H1 (cell line): ENCODE data around the gene ZNF490. TPM values are rescaled to one million over a fixed set of nuclear protein-coding genes. Genes with fewer than 3 reads are reported as not detected.

Experiments used
- CTCF ChIA-PET: fragments of 300-600 bp; sonication (Branson Sonifier 250); formaldehyde crosslinking; loops from one replicate; lab custom pipeline; 2021; ENCODE audit not compliant: partially characterized antibody; lab: Charles Lee
- POLR2A ChIA-PET: fragments of 300-600 bp; sonication (Branson Sonifier 250); formaldehyde crosslinking; loops from one replicate; lab custom pipeline; 2021; ENCODE audit warnings: inconsistent platforms; ENCODE audit not compliant: partially characterized antibody; lab: Charles Lee
- DNase-seq, 2 experiments: peaks; one replicate each; pipeline versions ENCODE4 v3.0.0 to v3.0.0-alpha.2; 2010 to 2022; ENCODE audit warnings: low spot score in 2 of 2, low read depth in 1 of 2, mixed read lengths in 1 of 2
- FAIRE-seq: peaks from 2 replicates; lab custom pipeline; 2011; peaks lifted over from hg19 to GRCh38; lab: Jason Lieb, UNC
- H2AFZ ChIP-seq: 2 replicates; pipeline ENCODE4 v1.8.1; 2012; ENCODE audit warnings: low read length, inconsistent platforms
- H2AK5ac ChIP-seq: 2 replicates; pipeline ENCODE4 v1.6.1; 2013; ENCODE audit warnings: low read depth, low read length
- H2BK120ac ChIP-seq: replicated peaks from 2 replicates; pipeline ENCODE3; 2013; ENCODE audit warnings: low read depth, low read length, inconsistent platforms
- H2BK12ac ChIP-seq: 2 replicates; pipeline ENCODE4 v1.6.1; 2013; ENCODE audit warnings: low read depth, low read length
- H2BK15ac ChIP-seq: 2 replicates; pipeline ENCODE4 v1.6.1; 2013; ENCODE audit warnings: low read length
- H2BK20ac ChIP-seq: 2 replicates; pipeline ENCODE4 v1.6.1; 2013; ENCODE audit warnings: low read length
- H2BK5ac ChIP-seq: 2 replicates; pipeline ENCODE4 v1.6.1; 2013; ENCODE audit warnings: low read depth, low read length
- H3K14ac ChIP-seq: 2 replicates; pipeline ENCODE4 v1.6.1; 2013; ENCODE audit warnings: inconsistent platforms; ENCODE audit not compliant: insufficient read length
- H3K18ac ChIP-seq: 2 replicates; pipeline ENCODE4 v1.6.1; 2013; ENCODE audit warnings: low read length; ENCODE audit errors: extremely low read depth
- H3K23ac ChIP-seq: 2 replicates; pipeline ENCODE4 v1.6.1; 2013; ENCODE audit warnings: inconsistent platforms; ENCODE audit not compliant: insufficient read length
- H3K23me2 ChIP-seq: 2 replicates; pipeline ENCODE4 v1.6.1; 2013; ENCODE audit warnings: low read depth, low read length
- H3K27ac ChIP-seq: 2 replicates; pipeline ENCODE4 v1.6.1; 2011; ENCODE audit warnings: low read depth, low read length, inconsistent platforms
- H3K27me3 ChIP-seq, 4 experiments: replicated peaks in 1 of 4; 1 replicate in 1 of 4; 2 replicates in 3 of 4; pipeline versions ENCODE4 v1.6.1 to v1.8.1; 2011 to 2013; ENCODE audit warnings: low read length in 3 of 4, mild to moderate bottlenecking in 3 of 4, inconsistent platforms in 2 of 4, mixed read lengths in 2 of 4, moderate library complexity in 1 of 4; ENCODE audit not compliant: control insufficient read depth in 3 of 4, insufficient read depth in 3 of 4; ENCODE audit errors: extremely low read depth in 1 of 4
- H3K36me3 ChIP-seq, 4 experiments: 2 replicates each; pipeline versions ENCODE4 v1.6.1 to v1.8.1; 2011 to 2013; ENCODE audit warnings: mild to moderate bottlenecking in 4 of 4, low read length in 3 of 4, moderate library complexity in 2 of 4, control low read depth in 1 of 4, inconsistent platforms in 1 of 4; ENCODE audit not compliant: insufficient read depth in 4 of 4, control insufficient read depth in 2 of 4
- H3K4ac ChIP-seq: replicated peaks from 2 replicates; pipeline ENCODE3; 2013; ENCODE audit warnings: low read length, low read depth, mixed read lengths, inconsistent platforms; ENCODE audit not compliant: insufficient read length
- H3K4me1 ChIP-seq, 4 experiments: replicated peaks in 1 of 4; 1 replicate in 1 of 4; 2 replicates in 3 of 4; pipeline versions ENCODE4 v1.6.1 to v1.8.1; 2011 to 2013; ENCODE audit warnings: low read length in 3 of 4, inconsistent platforms in 2 of 4, mixed read lengths in 1 of 4; ENCODE audit not compliant: insufficient read depth in 4 of 4, control insufficient read depth in 3 of 4
- H3K4me2 ChIP-seq, 2 experiments: 2 replicates each; pipeline versions ENCODE4 v1.6.1 to v1.8.1; 2011 to 2013; ENCODE audit warnings: low read depth in 2 of 2, low read length in 2 of 2, control low read depth in 1 of 2, inconsistent platforms in 1 of 2, mild to moderate bottlenecking in 1 of 2; ENCODE audit not compliant: insufficient read depth in 1 of 2
- H3K4me3 ChIP-seq, 4 experiments: fragments of 200-600, 300-600 bp in 1 of 4; sonication (generic), shearing (Covaris generic), sonication (Bioruptor Twin) in 1 of 4; 2 replicates each; pipeline versions ENCODE4 v1.5.1 to v1.8.1; 2011 to 2016; ENCODE audit warnings: low read length in 4 of 4, low read depth in 3 of 4, control low read depth in 2 of 4, inconsistent platforms in 2 of 4, mild to moderate bottlenecking in 2 of 4, mixed read lengths in 1 of 4, moderate library complexity in 1 of 4; ENCODE audit not compliant: insufficient read depth in 2 of 4; ENCODE audit errors: extremely low read depth in 1 of 4
- H3K56ac ChIP-seq: replicated peaks from 2 replicates; pipeline ENCODE3; 2013; ENCODE audit warnings: low read depth, mild to moderate bottlenecking, mixed read lengths, low read length, inconsistent platforms; ENCODE audit not compliant: insufficient read length
- H3K79me1 ChIP-seq: 2 replicates; pipeline ENCODE4 v1.6.1; 2013; ENCODE audit warnings: low read depth, low read length, control low read depth
- H3K79me2 ChIP-seq, 2 experiments: 2 replicates each; pipeline versions ENCODE4 v1.6.1 to v1.8.1; 2012 to 2013; ENCODE audit warnings: low read length in 2 of 2, mild to moderate bottlenecking in 2 of 2, inconsistent platforms in 1 of 2; ENCODE audit not compliant: insufficient read depth in 2 of 2, control insufficient read depth in 1 of 2
- H3K9ac ChIP-seq, 4 experiments: replicated peaks in 1 of 4; 1 replicate in 1 of 4; 2 replicates in 3 of 4; pipeline versions ENCODE4 v1.6.1 to v1.8.1; 2011 to 2013; ENCODE audit warnings: low read depth in 3 of 4, low read length in 3 of 4, control low read depth in 2 of 4, mild to moderate bottlenecking in 2 of 4, moderate library complexity in 2 of 4, inconsistent platforms in 1 of 4; ENCODE audit errors: extremely low read depth in 1 of 4
- H3K9me3 ChIP-seq, 2 experiments: 2 replicates each; pipeline versions ENCODE4 v1.6.1 to v1.8.1; 2012 to 2013; ENCODE audit warnings: mild to moderate bottlenecking in 2 of 2, moderate library complexity in 2 of 2, control low read depth in 1 of 2, inconsistent platforms in 1 of 2, low read depth in 1 of 2, low read length in 1 of 2, mixed read lengths in 1 of 2; ENCODE audit not compliant: insufficient read depth in 2 of 2
- H4K20me1 ChIP-seq, 2 experiments: replicated peaks in 1 of 2; 2 replicates each; pipeline versions ENCODE3 to v1.8.1; 2011 to 2013; ENCODE audit warnings: inconsistent platforms in 2 of 2, low read length in 2 of 2, mild to moderate bottlenecking in 1 of 2; ENCODE audit not compliant: insufficient read depth in 2 of 2, control insufficient read depth in 1 of 2
- H4K5ac ChIP-seq: 2 replicates; pipeline ENCODE4 v1.6.1; 2013; ENCODE audit warnings: low read length, low read depth, mixed read lengths, inconsistent platforms; ENCODE audit not compliant: insufficient read length
- H4K8ac ChIP-seq: 2 replicates; pipeline ENCODE4 v1.8.0; 2013; ENCODE audit warnings: mild to moderate bottlenecking, moderate library complexity, low read length, inconsistent platforms; ENCODE audit not compliant: insufficient read depth; ENCODE audit errors: extremely low read depth
- H4K91ac ChIP-seq: replicated peaks from 2 replicates; pipeline ENCODE3; 2013; ENCODE audit warnings: low read length, mixed read lengths, inconsistent platforms; ENCODE audit not compliant: insufficient read length
- BRCA1 ChIP-seq: IDR thresholded peaks from 2 replicates; pipeline ENCODE4 v1.6.1; 2012; ENCODE audit warnings: low read depth, low read length, improper control_type of control experiment
- CEBPB ChIP-seq: IDR thresholded peaks from 2 replicates; pipeline ENCODE4 v1.6.1; 2012; ENCODE audit warnings: low read depth, low read length
- GABPA ChIP-seq: IDR thresholded peaks from 2 replicates; pipeline ENCODE4 v1.6.1; 2011; ENCODE audit warnings: mild to moderate bottlenecking, low read length, moderate library complexity, borderline replicate concordance; ENCODE audit not compliant: insufficient read depth
- KDM1A ChIP-seq: fragments of 200-600, 300-600 bp; sonication (generic); IDR thresholded peaks from 2 replicates; pipeline ENCODE4 v1.7.1; 2016; ENCODE audit warnings: mild to moderate bottlenecking, low read length, borderline replicate concordance
- RAD21 ChIP-seq, 2 experiments: IDR thresholded peaks in 1 of 2; conservative IDR thresholded peaks in 1 of 2; 2 replicates each; pipeline ENCODE4 v1.6.1; 2011; ENCODE audit warnings: low read depth in 2 of 2, low read length in 2 of 2, improper control_type of control experiment in 1 of 2, inconsistent platforms in 1 of 2, mild to moderate bottlenecking in 1 of 2, moderate library complexity in 1 of 2
- WGBS, 2 experiments: shearing (Covaris generic) in 1 of 2; methylation state at CpG; one replicate each; pipeline versions ENCODE4 v1.1.6 to v1.1.7; 2013 to 2015; ENCODE audit warnings: low lambda C conversion rate in 2 of 2, mixed read lengths in 2 of 2, inconsistent platforms in 1 of 2, low coverage in 1 of 2, missing lambda C conversion rate in 1 of 2; ENCODE audit not compliant: insufficient replicate concordance in 2 of 2, insufficient coverage in 1 of 2, insufficient read length in 1 of 2; ENCODE audit errors: extremely low coverage in 1 of 2, missing lambda C conversion rate in 1 of 2; 5-methylcytosine and 5-hydroxymethylcytosine counted together
- polyA plus RNA-seq, 7 experiments: library from polyadenylated mRNA; depleted of rRNA in 3 of 7; stranded (reverse) in 5 of 7; unstranded in 2 of 7; fragments of >200 nt in 5 of 7; fragments of 200-250 nt in 2 of 7; gene quantifications; 1 replicate in 5 of 7; 2 replicates in 1 of 7; 4 replicates in 1 of 7; pipeline versions ENCODE4 v1.2.1 to v1.2.3, GENCODE V29; 2011 to 2013; ENCODE audit warnings: missing spikeins in 2 of 7, mixed read lengths in 2 of 7
- total RNA-seq: library from RNA; stranded (reverse); fragmentation: NEBNext Ultra II Directional; extraction: Animal tissue kit (Norgen Biotek cat#: 25700); gene quantifications from 2 replicates; pipeline ENCODE4 v1.2.1, GENCODE V29; 2021
- TF ChIP-seq, protein P1 (sequence below), 3 experiments: IDR thresholded peaks; 1 replicate in 2 of 3; 2 replicates in 1 of 3; pipeline versions ENCODE4 v1.5.1 to v1.6.1; 2011; ENCODE audit warnings: low read length in 3 of 3, mild to moderate bottlenecking in 3 of 3, inconsistent platforms in 2 of 3, low read depth in 1 of 3, moderate library complexity in 1 of 3; ENCODE audit not compliant: insufficient read depth in 1 of 3; ENCODE audit errors: control extremely low read depth in 1 of 3
- TF ChIP-seq, protein P2 (sequence below): IDR thresholded peaks from 2 replicates; pipeline ENCODE4 v1.6.1; 2011; ENCODE audit warnings: low read depth, mild to moderate bottlenecking, low read length; ENCODE audit not compliant: insufficient read depth

Gene ZNF490
- total and polyA plus RNA-seq, 2 of the 8 experiments (the other 6 are each of a cell fraction or from before 2014, with no cell fraction given) = 1.7 to 9.0 TPM

DNA sequence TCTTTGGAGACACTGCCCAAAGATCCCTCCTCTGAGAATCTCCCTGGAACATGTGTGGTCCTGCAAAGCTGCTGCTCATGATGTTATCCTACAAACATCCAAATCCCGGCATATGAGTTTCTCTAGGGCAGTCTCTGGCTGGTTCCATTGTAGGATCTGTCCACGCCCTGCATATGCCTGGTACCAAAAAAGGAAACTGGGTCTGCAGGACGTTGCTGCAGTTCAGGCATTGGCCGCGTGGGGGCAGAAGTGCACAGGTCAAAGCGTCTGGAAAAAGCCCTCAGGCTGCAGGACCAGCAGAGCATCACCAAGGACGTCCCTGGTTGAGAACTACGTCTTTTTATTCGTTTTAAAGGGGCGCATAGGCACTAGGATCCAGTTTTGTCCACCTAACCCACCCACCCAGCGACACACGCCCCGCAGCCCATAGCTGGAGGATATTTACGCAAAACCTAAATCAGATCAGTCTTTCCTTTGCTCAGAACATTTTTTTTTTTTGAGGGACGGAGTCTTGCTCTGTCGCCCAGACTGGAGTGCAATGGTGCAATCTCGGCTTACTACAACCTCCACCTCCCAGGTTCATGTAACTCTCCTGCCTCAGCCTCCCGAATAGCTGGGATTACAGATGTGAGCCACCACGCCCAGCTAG, 46.5 kb downstream of the ZNF490 start:
- POLR2A ChIA-PET = interaction anchor here (0.5 kb wide), 1 partner anchor 22 kb away, joined by 4 read pairs; no protein-coding TSS in a partner anchor
- H3K4ac ChIP-seq = no peak overlapping the region
- H3K9ac ChIP-seq = no peak overlapping the region

More for the DNA sequence above, 46.5 kb downstream of the ZNF490 start:
- FAIRE-seq = peak; percentile 93
- Histone ChIP-seq H3K79me1 (no peaks in the 10 kb centered on the region), H3K27ac (no peak overlapping the region), H3K23me2 (no peaks in the 10 kb centered on the region), H3K14ac (no peak overlapping the region), H3K4me1 (no peaks in the 10 kb centered on the region), H3K27me3 (no peaks in the 10 kb centered on the region), H4K8ac (no peak overlapping the region), H2BK5ac (no peak overlapping the region), H4K5ac (no peak overlapping the region), H4K20me1 (no peaks in the 10 kb centered on the region), H2BK20ac (no peak overlapping the region), H3K9me3 (no peaks in the 10 kb centered on the region), H2BK15ac (no peak overlapping the region), H2AK5ac (no peak overlapping the region), H3K79me2 (no peaks in the 10 kb centered on the region), H3K4me3 (no peak overlapping the region), H2BK12ac (no peak overlapping the region), H2AFZ (no peak overlapping the region), H3K36me3 (no peaks in the 10 kb centered on the region), H2BK120ac (no peak overlapping the region), H3K56ac (no peak overlapping the region), H3K4me2 (no peak overlapping the region), H3K23ac (no peak overlapping the region), H3K18ac (no peak overlapping the region), H4K91ac (no peak overlapping the region)
- peak; percentile 77 to 99 for DNase-seq
- CTCF ChIA-PET = interaction anchor here (0.6 to 3.0 kb wide), 23 partner anchors 9 to 1936 kb away, joined by 3 to 14 read pairs (median 3); partner anchors contain the start of genes MAN2B1 and WDR83
- TF ChIP-seq, protein P1, sequence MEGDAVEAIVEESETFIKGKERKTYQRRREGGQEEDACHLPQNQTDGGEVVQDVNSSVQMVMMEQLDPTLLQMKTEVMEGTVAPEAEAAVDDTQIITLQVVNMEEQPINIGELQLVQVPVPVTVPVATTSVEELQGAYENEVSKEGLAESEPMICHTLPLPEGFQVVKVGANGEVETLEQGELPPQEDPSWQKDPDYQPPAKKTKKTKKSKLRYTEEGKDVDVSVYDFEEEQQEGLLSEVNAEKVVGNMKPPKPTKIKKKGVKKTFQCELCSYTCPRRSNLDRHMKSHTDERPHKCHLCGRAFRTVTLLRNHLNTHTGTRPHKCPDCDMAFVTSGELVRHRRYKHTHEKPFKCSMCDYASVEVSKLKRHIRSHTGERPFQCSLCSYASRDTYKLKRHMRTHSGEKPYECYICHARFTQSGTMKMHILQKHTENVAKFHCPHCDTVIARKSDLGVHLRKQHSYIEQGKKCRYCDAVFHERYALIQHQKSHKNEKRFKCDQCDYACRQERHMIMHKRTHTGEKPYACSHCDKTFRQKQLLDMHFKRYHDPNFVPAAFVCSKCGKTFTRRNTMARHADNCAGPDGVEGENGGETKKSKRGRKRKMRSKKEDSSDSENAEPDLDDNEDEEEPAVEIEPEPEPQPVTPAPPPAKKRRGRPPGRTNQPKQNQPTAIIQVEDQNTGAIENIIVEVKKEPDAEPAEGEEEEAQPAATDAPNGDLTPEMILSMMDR (IDR thresholded peaks at IDR 0.05; ENCODE audit: control extremely low read depth in 1 of 3, insufficient read depth in 1 of 3, low read depth in 1 of 3, low read length in 3 of 3) = peak; percentile 94 to 99 (median 96)
- TF ChIP-seq, protein P2, sequence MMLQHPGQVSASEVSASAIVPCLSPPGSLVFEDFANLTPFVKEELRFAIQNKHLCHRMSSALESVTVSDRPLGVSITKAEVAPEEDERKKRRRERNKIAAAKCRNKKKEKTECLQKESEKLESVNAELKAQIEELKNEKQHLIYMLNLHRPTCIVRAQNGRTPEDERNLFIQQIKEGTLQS = no peak
- no peak for TF ChIP-seq BRCA1
- TF ChIP-seq CEBPB = no peak
- TF ChIP-seq GABPA = peak; percentile 68; the same call in 1 of the 2 replicates
- TF ChIP-seq KDM1A = no peak
- TF ChIP-seq RAD21 (IDR thresholded peaks at IDR 0.05 in 1 of 2, conservative IDR thresholded peaks at IDR 0.05 in 1 of 2; ENCODE audit: low read depth in 2 of 2, low read length in 2 of 2) = peak; percentile 95 to 96
- WGBS, 2 experiments = 36% methylated on average over 19 of the region's 19 CpGs; no CpG with 5 or more reads in 1 of the 2 experiments
